LNCAP (cell line): ENCODE data around the gene OGFR.

Experiments used
- CTCF ChIP-seq: fragments of 450-650 bp; IDR thresholded peaks from 2 replicates; pipeline ENCODE4 v1.5.1; 2017; ENCODE audit warnings: mild to moderate bottlenecking

The OGFR gene

GRCh38 chr20:62804627-62805154 is at the start of gene OGFR:
Gene OGFR, plus strand, starts transcription at chr20:62804835. Its CDS starts 25 bp downstream, at chr20:62804860.
- TF ChIP-seq CTCF, result no peak

GRCh38 chr20:62754991-62755356 is 49.7 kb upstream of the OGFR start:
- TF ChIP-seq CTCF, result no peak

GRCh38 chr20:62755817-62756724 is 48.6 kb upstream of the OGFR start:
- TF ChIP-seq CTCF, result no peak

GRCh38 chr20:62758226-62758912 is 46.3 kb upstream of the OGFR start:
- TF ChIP-seq CTCF, result no peak

GRCh38 chr20:62759981-62760431 is 44.6 kb upstream of the OGFR start:
- TF ChIP-seq CTCF, result no peak

GRCh38 chr20:62760471-62760855 is 44.2 kb upstream of the OGFR start:
- TF ChIP-seq CTCF, result no peak

GRCh38 chr20:62760856-62761758 is 43.5 kb upstream of the OGFR start:
- TF ChIP-seq CTCF, result no peak
